K562 (cell line): ENCODE data around the gene CRHR2.

Source experiments
- HNRNPK ChIP-seq: fragments of 200-400 bp; formaldehyde crosslinking; IDR thresholded peaks from one replicate; pipeline ENCODE4 v1.6.1; 2018; ENCODE audit warnings: mild to moderate bottlenecking, low read depth, low read length; ENCODE audit not compliant: poor library complexity, severe bottlenecking
- MEF2A ChIP-seq: IDR thresholded peaks from 2 replicates; pipeline ENCODE4 v1.6.1; 2011; ENCODE audit warnings: low read depth, mild to moderate bottlenecking, low read length, moderate library complexity; ENCODE audit not compliant: control insufficient read depth
- ZNF282 ChIP-seq: sonication (generic); formaldehyde crosslinking; IDR thresholded peaks from 2 replicates; pipeline ENCODE4 v1.8.1; 2023; ENCODE audit warnings: missing genetic modification reagents
- TF ChIP-seq, protein P1 (sequence below): sonication (generic); formaldehyde crosslinking; IDR thresholded peaks from 2 replicates; pipeline ENCODE4 v1.8.1; 2022; ENCODE audit warnings: missing genetic modification reagents
- TF ChIP-seq, protein P2 (sequence below), 2 experiments: fragments of 450-650 bp in 1 of 2; IDR thresholded peaks; 2 replicates each; pipeline ENCODE4 v1.6.1; 2011 to 2017; ENCODE audit warnings: low read depth in 2 of 2, antibody characterized with exemption in 1 of 2, borderline replicate concordance in 1 of 2, low read length in 1 of 2, mild to moderate bottlenecking in 1 of 2, mixed read lengths in 1 of 2; ENCODE audit not compliant: control insufficient read depth in 1 of 2

DNA sequence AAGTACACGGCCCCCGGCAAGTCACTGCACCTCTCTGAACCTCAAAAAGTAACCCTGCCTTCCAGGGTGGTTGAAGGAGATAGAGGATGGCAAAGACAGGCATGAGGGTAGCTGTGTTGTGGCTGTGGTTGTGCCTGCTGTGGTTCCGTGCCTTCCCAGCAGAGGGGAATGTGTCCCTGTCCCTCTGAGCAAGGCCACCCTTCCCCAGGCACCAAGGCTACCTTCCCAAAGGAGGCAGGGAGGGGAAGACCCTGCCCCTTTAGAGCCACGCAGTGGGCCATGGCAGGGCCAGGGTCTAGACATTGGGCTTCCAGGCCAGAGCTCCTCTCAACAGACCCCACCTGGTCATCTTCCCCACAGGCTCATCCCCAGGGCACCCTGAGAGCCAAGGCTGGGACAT, 18.8 kb downstream of the CRHR2 start:
- TF ChIP-seq MEF2A (no peak), HNRNPK (no peak), ZNF282 (CRISPR knock-in tag) (no peak)
- TF ChIP-seq, protein P1, sequence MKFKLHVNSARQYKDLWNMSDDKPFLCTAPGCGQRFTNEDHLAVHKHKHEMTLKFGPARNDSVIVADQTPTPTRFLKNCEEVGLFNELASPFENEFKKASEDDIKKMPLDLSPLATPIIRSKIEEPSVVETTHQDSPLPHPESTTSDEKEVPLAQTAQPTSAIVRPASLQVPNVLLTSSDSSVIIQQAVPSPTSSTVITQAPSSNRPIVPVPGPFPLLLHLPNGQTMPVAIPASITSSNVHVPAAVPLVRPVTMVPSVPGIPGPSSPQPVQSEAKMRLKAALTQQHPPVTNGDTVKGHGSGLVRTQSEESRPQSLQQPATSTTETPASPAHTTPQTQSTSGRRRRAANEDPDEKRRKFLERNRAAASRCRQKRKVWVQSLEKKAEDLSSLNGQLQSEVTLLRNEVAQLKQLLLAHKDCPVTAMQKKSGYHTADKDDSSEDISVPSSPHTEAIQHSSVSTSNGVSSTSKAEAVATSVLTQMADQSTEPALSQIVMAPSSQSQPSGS (CRISPR knock-in tag): no peak
- TF ChIP-seq, protein P2, sequence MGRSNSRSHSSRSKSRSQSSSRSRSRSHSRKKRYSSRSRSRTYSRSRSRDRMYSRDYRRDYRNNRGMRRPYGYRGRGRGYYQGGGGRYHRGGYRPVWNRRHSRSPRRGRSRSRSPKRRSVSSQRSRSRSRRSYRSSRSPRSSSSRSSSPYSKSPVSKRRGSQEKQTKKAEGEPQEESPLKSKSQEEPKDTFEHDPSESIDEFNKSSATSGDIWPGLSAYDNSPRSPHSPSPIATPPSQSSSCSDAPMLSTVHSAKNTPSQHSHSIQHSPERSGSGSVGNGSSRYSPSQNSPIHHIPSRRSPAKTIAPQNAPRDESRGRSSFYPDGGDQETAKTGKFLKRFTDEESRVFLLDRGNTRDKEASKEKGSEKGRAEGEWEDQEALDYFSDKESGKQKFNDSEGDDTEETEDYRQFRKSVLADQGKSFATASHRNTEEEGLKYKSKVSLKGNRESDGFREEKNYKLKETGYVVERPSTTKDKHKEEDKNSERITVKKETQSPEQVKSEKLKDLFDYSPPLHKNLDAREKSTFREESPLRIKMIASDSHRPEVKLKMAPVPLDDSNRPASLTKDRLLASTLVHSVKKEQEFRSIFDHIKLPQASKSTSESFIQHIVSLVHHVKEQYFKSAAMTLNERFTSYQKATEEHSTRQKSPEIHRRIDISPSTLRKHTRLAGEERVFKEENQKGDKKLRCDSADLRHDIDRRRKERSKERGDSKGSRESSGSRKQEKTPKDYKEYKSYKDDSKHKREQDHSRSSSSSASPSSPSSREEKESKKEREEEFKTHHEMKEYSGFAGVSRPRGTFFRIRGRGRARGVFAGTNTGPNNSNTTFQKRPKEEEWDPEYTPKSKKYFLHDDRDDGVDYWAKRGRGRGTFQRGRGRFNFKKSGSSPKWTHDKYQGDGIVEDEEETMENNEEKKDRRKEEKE (IDR thresholded peaks at IDR 0.05; ENCODE audit: borderline replicate concordance in 1 of 2, control insufficient read depth in 1 of 2, low read depth in 2 of 2, low read length in 1 of 2): no peak
